ENCODE measurements around the gene THOC7. TPM values are rescaled to one million over a fixed set of nuclear protein-coding genes. Genes with fewer than 3 reads are reported as not detected.

The THOC7 gene
- total RNA-seq, 4 donors from 2014 or later, result 19.4 to 64.4 (median 36.5) TPM

GRCh38 chr3:63849175-63849574 is 14.4 kb downstream of the THOC7 start:
- H3K4me3 ChIP-seq, result no peak overlapping the region
- no peak overlapping the region for H3K27ac ChIP-seq
- H3K9me3 ChIP-seq, result no peaks in the 10 kb centered on the region
- TF ChIP-seq POLR2A (IDR thresholded peaks at IDR 0.05) (no peak), CTCF (IDR thresholded peaks at IDR 0.05) (no peak)
- H3K27me3 ChIP-seq, result no peaks in the 10 kb centered on the region
- H3K4me1 ChIP-seq, result no peaks in the 10 kb centered on the region
- DNase-seq, result no peak
- no peaks in the 10 kb centered on the region for H3K36me3 ChIP-seq

GRCh38 chr3:63847718-63848450 is 15.7 kb downstream of the THOC7 start:
- Histone ChIP-seq H3K27ac (no peak overlapping the region), H3K27me3 (no peaks in the 10 kb centered on the region), H3K36me3 (no peaks in the 10 kb centered on the region), H3K9me3 (no peaks in the 10 kb centered on the region), H3K4me3 (no peak overlapping the region), H3K4me1 (no peaks in the 10 kb centered on the region)
- DNase-seq, result no peak
- TF ChIP-seq POLR2A (IDR thresholded peaks at IDR 0.05) (no peak), CTCF (IDR thresholded peaks at IDR 0.05) (no peak)

GRCh38 chr3:63845215-63845614 is 18.4 kb downstream of the THOC7 start:
- Histone ChIP-seq H3K9me3 (no peaks in the 10 kb centered on the region), H3K4me1 (no peaks in the 10 kb centered on the region), H3K4me3 (no peak overlapping the region), H3K36me3 (no peaks in the 10 kb centered on the region), H3K27ac (no peak overlapping the region), H3K27me3 (no peaks in the 10 kb centered on the region)
- no peak for DNase-seq
- TF ChIP-seq POLR2A (IDR thresholded peaks at IDR 0.05), result no peak

- H3K9me3 ChIP-seq, result no peaks in the 10 kb centered on the region
- no peak for DNase-seq
- no peaks in the 10 kb centered on the region for H3K36me3 ChIP-seq
- H3K4me1 ChIP-seq, result no peaks in the 10 kb centered on the region
- TF ChIP-seq POLR2A (IDR thresholded peaks at IDR 0.05), result no peak
- TF ChIP-seq CTCF (IDR thresholded peaks at IDR 0.05), result no peak
- no peak overlapping the region for H3K27ac ChIP-seq
- H3K27me3 ChIP-seq, result no peaks in the 10 kb centered on the region
- H3K4me3 ChIP-seq, result no peak overlapping the region
These were observed 21.5 kb downstream of the THOC7 start for GRCh38 chr3:63842127-63842526.

- no peaks in the 10 kb centered on the region for H3K4me1 ChIP-seq
- H3K36me3 ChIP-seq, result no peaks in the 10 kb centered on the region
- DNase-seq, result no peak
- no peaks in the 10 kb centered on the region for H3K9me3 ChIP-seq
- no peak for TF ChIP-seq POLR2A (IDR thresholded peaks at IDR 0.05)
- no peak for TF ChIP-seq CTCF (IDR thresholded peaks at IDR 0.05)
- no peak overlapping the region for H3K27ac ChIP-seq
- H3K4me3 ChIP-seq, result no peak overlapping the region
- H3K27me3 ChIP-seq, result no peaks in the 10 kb centered on the region
These were observed 21.9 kb downstream of the THOC7 start for GRCh38 chr3:63841704-63842103.

GRCh38 chr3:63832395-63832794 is 31.2 kb downstream of the THOC7 start:
- no peaks in the 10 kb centered on the region for H3K27me3 ChIP-seq
- DNase-seq, result no peak
- H3K4me1 ChIP-seq, result no peaks in the 10 kb centered on the region
- H3K9me3 ChIP-seq, result no peaks in the 10 kb centered on the region
- TF ChIP-seq CTCF (IDR thresholded peaks at IDR 0.05), result no peak
- H3K36me3 ChIP-seq, result peaks cover 0 to 56% (median 0%) of the 10 kb centered on the region in 3 donors
- H3K4me3 ChIP-seq, result no peak overlapping the region
- H3K27ac ChIP-seq, result no peak overlapping the region

All from Peyer's patch (tissue), 4 donors.